Inflammatory macrophage treated with lipopolysaccharide for 4 hours (primary cell): ENCODE results near the gene MYOM1.
"Not testable (repeated sequence)": the region's sequence is repeated elsewhere in the genome, so short reads cannot be mapped to it uniquely, and the experiment has no call there.

Source experiments
- DNase-seq: peaks from one replicate; pipeline ENCODE4 v3.0.0-alpha.2; 2020

MYOM1 gene

DNA sequence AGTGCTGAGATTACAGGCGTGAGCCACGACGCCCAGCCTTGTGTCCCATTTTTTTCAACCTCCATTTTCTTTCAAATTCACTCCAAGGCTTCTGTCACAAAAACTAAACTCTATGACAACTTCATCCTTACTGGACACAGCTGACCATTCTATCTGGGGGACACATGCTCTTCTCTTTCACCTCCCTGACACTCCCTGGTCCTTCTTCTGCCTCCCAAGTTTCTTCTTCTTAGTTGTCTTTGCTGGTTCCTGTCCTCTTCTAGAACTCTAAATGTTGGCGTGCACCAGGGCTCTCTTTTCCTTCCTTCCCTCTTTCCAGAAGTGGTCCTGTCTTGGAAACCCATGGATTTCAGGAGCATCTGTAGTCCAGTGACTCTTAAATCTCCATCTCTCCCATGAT lies 166.7 kb downstream of the MYOM1 start:
- no peak for DNase-seq

DNA sequence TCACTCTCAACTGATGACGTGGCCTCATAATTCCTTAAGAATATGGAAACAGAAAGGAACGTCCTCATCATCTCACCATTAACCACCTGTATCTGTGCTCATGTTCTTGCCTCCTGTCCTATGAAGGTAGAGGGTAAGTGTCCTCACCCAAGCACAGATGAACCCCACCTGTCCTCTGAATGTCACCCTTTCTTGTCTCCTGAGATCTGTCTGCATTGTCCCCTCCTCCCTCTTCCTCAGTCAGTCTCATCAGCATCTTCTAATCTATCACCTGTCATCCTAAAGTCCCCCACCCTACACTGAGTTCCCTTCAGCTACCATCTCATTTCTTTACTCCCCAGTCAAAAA lies 167.4 kb downstream of the MYOM1 start:
- no peak for DNase-seq

DNA sequence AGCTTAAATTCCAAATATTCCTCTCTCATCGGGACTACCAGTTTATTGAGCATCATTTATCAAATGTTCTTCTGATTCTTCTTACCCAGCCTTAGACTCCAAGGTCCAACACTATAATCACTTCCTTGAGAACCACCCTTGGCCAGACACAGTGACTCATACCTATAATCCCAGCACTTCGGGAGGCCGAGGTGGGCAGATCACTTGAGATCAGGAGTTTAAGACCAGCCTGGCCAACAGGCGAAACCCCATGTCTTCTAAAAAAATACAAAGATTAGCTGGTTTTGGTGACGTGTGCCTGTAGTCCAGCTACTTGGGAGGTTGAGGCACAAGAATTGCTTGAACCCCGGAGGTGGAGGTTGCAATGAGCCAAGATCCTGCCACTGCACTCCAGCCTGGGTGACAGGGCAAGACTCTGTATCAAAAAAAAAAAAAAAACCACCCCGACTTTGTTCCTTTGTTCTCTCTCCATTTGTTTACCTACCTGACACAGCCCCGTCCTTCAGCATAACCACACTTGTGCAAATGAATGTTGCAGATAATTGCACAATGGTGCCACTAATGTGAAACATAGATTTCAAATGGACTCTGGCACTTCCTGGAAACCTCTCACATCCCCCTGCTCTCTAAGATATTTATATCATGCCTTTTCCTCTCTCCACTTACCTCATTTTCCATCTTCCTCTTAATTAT lies 167.9 kb downstream of the MYOM1 start:
- DNase-seq = peak; percentile 60

DNA sequence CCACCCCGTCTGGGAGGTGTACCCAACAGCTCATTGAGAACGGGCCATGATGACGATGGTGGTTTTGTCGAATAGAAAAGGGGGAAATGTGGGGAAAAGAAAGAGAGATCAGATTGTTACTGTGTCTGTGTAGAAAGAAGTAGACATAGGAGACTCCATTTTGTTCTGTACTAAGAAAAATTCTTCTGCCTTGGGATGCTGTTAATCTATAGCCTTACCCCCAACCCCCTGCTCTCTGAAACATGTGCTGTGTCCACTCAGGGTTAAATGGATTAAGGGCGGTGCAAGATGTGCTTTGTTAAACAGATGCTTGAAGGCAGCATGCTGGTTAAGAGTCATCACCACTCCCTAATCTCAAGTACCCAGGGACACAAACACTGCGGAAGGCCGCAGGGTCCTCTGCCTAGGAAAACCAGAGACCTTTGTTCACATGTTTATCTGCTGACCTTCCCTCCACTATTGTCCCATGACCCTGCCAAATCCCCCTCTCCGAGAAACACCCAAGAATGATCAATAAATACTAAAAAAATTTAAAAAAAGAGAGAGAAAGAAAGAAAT lies 169.8 kb downstream of the MYOM1 start:
- DNase-seq = not testable (repeated sequence)

DNA sequence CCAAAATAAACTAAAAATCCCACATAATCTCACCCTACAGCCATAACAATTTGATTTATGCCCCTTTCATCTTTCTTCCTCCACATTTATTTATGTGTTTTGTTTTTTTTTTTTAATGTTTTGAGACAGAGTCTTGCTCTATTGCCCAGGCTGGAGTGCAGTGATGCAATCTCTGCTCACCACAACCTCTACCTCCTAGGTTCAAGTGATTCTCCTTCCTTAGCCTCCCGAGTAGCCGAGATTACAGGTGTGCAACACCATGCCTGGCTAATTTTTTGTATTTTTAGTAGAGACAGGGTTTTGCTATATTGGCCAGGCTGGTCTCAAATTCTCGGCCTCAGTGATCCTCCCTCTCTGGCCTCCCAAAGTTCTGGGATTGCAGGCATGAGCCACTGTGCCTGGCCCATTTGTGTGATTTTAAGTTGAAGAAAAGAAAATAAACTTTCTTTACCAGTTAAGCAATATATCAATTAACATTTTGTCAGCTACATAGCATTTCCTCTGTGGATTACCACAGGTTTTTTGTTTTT lies 170.9 kb downstream of the MYOM1 start:
- DNase-seq = no peak

DNA sequence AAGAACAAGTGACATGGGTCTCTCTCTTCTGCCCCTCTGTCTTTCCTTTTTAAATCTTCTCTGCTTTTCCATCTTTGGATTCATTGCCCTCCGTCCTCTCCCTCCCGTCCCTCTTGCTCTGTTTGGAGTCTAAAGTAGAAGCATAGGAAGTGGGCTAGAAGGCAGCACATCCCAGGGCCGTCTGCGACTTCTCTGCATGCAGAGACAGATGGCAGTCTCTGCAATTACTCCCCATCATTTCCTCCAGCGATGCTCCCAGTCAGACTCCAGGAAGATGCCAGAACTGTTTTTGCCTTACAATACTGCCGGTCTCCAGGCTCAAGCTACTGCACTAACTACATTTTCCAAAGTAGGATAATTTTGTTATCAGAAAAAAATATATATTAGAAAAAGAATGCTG lies 171.6 kb downstream of the MYOM1 start:
- DNase-seq = no peak

DNA sequence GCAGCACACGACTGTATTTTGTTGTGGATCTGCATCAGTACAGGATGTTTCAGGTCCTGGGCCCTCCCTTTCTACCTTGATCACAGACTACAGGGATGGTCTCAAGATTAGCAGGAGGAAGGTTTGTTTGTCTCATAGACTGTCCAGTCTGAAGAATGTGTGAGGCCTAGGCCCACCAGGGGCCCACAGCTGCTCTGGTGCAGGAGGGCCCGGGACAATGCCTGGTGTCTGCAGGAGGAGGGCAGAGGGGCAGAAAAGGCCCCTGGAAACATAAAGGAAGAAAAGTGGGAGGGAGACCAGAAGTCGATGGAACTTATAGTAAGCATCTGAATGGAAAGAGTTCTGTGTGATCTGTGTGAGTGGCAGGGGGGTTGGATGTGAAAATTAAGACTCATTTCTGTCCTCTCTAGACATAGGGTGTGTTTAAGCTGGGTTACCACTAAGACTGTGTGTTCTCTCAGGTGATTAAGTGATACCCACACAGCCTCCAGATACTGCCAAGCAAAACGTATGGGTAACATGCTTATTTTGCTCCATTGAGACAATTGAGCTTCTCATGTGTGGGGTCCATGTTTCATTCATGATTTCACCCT lies 173.5 kb downstream of the MYOM1 start:
- no peak for DNase-seq

DNA sequence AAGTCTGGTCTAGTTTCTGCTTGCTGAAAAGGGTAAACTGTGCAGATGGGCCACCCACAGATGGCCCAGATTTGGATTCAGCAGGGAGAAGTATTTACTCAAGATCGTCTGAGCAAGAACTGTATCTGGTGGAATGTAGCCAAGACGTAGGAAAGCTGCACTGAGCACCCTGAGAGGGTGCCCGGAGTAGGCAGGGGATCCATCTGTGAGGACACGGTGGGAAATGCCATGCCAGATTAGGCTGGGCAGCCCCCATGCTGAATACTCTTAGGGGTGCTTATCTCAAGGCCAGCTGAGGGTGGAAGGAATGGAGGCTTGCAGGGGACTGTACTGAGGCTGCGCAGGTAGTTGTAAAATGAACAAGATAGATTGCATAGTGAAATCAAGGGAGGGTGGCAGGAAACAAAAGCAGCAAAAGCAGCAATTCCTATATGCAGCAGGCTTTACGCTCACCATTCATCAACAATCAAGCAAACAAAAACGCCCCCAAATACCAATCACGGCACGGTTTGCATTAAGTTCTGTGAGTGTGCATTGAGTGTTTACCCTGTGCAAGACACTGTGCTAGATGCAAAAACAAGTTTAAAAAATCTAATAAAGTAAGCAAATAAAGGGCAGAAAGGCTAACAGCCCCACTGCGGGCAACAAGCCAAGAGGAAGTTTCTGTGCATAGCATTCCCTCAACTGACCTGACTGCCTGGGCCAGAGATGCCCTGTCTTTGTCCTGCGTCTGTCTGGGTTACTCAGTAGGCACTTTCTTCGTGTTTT lies 174.7 kb downstream of the MYOM1 start:
- DNase-seq = peak; percentile 27

DNA sequence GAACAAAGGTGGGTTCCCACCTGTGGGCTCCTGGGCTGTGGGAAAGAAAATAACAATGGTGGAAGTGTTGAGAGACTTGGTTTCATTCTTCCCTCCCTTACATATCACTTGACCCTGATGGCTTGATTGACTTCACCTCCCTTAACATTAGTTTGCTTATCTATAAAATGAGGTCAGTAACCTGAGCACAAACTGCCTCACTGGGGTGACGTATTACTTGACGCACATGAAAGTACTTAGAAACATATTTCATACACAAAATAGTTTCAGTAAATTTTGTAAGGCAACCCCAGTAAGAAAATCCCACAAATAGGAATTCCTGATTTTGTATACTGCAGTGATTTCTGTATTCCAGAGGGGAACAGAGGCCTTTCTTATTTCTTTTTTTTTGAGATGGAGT lies 177.4 kb downstream of the MYOM1 start:
- no peak for DNase-seq

DNA sequence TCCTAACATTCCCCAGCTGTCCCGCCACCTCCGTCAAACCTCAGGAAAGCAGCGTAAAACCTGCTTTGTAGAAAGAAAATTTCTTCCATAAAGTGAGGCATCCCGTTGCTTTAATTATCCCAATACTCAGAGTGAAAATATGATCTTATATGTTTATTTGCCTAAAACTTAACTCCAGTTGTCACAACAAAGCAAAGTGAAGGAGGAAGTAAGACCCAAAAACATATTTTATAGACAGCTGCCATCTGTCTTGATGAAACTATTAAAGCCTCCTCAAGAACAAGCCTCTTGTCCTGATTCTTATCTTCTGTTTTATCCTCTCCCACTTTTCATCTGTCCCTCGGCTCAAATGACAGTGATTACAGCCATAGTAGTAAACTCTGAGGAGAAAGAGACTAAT lies 177.9 kb downstream of the MYOM1 start:
- DNase-seq = no peak

DNA sequence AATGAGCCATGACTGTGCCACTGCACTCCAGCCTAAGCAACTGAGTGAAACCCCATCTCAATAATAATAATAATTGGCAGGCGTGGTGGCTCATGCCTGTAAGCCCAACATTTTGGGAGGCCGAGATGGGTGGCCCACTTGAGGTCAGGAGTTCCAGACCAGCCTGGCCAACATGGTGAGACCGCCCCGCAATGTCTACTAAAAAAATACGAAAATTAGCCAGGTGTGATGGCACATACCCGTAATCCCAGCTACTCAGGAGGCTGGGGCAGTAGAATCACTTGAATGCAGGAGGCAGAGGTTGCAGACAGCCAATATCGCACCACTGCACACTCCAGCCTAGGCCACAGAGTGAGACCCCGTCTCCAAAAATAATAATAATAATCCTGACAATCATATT lies 178.9 kb downstream of the MYOM1 start:
- no peak for DNase-seq

DNA sequence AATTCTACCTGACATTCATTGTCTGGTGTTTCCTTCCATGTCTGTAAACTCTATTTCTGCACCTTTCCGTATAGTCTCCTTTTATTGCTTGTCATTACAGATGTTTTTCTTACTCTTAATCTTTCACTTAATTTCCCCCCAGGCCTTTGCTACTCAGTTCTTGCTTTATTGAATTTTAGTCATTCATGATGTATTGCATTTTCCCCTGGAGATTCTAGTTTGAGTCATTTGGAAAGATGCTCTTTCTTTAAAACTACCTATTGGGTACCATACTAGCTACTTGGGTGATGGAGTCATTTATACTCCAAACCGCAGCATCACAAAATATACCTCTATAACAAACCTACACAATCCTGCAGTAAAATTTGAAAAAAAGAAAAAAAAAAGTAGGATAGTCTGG lies 179.6 kb downstream of the MYOM1 start:
- DNase-seq = no peak

DNA sequence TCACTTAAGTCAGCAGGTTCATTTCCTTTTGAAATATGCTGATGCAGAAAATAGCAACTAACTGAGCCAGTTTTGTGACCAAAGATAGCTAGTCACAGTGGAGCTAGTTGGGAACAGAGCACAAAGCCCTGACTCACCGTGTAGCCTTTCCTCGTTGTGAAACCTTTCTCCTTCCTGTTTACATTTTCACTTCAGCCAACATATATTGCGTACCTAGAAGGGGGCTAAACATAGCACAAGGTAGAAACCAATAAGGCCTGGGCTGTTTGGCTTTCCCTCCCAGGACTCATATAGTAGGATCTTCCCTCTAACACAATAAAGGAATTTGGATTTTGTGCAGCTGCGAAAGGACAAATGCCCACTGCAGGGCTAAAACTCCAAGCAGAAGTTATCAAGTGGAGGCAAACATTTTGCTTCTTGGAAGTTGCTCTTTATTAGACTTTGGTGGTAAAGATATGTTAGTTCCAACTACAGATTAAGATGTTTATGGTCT lies 182.3 kb downstream of the MYOM1 start:
- DNase-seq = peak; percentile 89

DNA sequence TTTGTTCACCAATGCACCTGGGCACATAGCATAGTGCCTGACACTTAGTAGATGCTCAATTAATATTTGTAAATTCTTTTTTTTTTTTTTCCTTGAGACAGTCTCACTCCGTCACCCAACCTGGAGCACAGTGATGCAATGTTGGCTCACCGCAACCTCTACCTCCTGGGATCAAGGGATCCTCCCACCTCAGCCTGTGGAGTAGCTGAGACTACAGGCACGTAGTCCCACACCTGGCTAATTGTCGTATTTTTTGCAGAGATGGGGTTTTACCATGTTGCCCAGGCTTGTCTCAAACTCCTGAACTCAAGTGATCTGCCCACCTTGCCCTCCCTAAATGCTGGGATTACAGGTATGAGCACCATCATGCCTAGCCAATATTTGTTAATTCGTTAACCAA lies 183.7 kb downstream of the MYOM1 start:
- no peak for DNase-seq

DNA sequence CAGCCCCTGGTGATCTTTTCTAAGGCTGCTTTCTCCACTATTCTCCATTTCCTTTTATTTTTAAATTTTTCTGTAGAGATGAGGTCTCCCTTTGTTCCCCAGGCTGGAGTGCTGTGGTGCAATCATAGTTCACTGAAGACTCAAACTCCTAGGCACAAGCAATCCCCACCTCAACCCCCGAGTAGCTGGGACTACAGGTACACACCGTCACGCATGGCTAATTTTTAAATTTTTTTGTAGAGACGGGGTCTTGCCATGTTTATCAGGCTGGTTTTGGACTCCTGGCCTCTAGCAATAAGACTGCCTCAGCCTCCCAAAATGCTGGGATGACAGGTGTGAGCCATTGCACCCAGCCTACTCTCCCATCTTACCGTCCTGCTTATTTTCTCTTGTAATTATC lies 184.1 kb downstream of the MYOM1 start:
- no peak for DNase-seq

DNA sequence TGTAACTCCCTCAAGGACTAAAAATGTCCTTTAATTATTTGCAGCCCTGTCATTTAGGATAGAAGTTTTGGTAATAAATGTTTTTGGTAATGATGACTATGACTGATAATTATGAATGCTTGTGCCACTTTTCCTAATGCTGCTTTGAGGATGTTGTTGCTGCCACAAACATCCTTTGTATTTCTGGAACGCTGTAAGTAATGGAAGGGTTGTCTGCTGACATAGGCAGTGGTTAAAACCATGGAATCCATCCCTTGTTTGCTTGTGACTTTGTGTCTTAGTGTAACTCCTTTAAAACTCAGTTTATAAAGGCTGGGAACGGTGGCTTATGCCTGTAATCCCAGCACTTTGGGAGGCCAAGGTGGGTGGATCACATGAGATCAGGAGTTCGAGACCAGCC lies 187.0 kb downstream of the MYOM1 start:
- no peak for DNase-seq

DNA sequence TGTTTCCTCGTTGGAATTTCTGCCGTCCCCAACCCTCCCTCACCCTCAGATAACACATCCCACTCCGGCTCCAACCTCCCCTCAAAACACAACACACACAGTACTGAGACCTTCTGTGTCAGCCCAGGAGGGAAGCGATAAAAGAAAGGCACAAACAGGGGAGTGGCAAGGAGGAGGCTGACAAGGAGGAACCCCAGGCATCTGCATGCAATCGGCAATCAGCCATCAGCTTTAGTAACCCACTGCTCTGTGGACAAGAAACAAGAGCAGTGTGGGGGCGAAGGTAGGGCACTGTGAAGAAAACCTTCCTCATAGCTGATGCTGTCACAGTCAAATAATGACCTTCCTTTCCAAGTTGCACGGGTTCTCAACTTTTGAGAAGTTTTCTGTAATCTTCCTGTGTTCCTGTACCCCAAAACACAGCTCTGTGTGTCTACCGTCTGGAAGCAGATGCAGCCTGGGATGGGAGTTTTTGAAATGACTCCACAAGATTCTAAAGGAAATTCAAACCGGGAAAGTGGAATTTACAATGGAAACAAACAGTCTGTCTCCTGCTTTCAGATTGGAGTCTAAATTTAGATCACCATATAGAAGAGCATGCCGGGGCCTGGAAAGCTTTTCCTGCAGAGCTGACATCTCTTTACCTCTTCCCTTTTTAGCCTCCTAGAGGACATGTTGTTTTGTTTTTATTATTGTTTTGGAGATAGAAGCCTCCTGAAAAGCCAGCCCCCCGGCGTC lies 190.4 kb downstream of the MYOM1 start:
- DNase-seq = peak; percentile 72

DNA sequence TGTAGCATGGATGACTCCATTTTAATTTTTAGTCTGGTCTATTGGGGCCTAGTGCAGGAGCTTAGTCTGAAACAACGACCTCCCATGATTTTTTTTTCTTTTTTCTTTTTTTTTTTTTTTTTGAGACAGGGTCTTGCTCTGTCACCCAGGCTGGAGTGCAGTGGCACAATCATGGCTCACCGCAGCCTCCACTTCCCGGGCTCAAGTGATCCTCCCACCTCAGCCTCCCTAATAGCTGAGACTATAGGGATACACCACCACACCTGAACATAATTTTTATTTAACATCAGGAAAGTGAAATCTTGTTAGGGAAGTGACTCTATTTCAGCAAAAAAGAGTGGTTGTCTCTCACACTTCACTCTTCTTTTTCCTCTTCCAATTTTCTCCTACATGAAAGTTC lies 191.7 kb downstream of the MYOM1 start:
- not testable (repeated sequence) for DNase-seq

DNA sequence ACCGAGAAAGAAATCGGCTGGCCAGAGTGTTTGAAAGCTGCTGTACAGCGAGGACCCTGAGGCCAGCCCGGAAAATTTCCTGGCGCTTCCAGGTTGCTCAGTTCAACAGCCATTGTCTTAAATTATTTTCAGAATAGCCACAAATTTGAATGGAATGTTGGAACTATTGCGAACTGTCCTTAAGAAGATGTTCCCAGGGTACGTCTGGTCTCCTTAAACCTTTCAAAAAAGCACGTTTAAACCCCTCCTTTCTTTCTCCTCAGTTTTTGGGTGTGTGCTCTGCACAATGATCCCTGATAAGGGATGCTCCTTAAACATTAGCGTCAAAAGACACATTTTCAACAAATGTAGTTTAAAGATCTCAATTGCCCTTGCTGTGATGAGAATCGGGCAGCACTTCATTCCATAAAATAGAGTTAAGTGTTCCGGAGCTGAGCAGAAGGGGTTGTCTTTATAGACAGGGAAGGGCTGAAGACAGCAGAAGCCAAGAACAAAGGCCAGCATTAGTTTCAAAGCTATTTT lies 192.3 kb downstream of the MYOM1 start:
- no peak for DNase-seq

DNA sequence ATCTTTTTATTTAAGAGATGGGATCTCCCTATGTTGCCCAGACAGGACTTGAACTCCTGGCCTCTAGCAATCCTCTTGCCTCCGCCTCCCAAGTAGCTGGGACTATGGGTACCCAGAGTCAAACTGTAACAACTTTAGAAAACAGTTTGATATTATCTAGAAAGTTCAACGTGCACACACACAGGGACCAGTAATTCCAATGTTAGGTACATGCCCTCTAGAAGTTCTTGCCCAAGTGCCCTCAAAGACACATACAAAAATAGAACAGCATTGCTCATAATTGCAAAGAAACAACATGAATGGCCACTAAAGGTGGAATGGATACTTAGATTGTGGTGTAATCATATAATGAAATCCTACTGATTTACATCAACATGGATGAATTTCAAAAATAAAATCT lies 194.2 kb downstream of the MYOM1 start:
- DNase-seq = no peak

DNA sequence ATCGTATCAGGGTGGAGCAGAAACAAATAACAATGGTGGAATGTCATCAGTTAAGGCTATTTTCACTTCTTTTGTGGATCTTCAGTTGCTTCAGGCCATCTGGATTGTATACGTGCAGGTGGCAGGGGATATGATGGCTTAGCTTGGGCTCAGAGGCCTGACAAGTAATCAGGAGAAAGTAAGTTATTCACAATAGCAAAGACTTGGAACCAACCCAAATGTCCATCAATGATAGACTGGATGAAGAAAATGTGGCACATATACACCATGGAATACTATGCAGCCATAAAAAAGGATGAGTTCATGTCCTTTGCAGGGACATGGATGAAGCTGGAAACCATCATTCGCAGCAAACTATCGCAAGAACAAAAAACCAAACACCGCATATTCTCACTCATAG lies 196.2 kb downstream of the MYOM1 start:
- DNase-seq = not testable (repeated sequence)
